Measurements from ENCODE around the gene CCDC97.
"Not testable (repeated sequence)": the region's sequence is repeated elsewhere in the genome, so short reads cannot be mapped to it uniquely, and the experiment has no call there.

CCDC97 gene

DNA sequence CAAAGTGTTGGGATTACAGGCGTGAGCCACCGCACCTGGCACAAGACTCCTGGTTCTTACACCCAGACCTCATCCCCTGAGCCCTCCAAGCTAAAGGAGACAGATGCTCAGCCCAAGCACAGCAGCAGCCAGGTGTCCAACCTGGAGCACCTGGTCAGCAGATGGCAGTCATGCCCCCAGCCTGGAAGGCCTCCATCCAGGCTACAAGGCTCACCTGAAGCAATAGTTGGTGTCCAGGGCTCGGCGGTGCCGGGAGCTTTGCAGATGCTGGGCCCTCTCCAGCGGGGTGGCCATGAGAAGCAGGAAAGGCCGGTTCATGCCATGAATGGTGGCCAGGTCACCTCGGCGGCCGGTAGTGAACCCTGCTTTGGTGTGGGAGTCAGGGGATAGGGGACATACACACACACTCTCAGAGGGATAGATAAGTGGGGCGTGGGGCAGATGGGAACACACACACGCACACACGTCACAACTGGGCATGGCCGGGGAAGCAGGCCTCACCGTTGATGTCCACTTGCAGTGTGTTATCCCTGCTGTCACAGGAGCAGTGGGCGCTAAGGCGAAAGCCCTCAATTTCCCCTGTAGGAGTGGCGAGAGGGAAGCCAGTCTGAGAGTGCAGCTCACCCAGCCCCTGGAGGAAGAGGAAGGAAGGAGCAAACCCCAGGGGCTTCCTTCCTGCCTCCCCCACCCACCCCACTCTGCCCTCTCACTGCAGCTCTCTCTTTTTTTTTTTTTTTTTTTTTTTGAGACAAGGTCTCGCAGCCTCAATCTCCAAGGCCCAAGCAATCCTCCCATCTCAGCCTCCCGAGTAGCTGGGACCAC is 31.9 kb downstream of the CCDC97 start:
- DNase-seq: no peak

- DNase-seq: no peak
These were observed 34.2 kb downstream of the CCDC97 start for GRCh38 chr19:41344162-41344561.

DNA sequence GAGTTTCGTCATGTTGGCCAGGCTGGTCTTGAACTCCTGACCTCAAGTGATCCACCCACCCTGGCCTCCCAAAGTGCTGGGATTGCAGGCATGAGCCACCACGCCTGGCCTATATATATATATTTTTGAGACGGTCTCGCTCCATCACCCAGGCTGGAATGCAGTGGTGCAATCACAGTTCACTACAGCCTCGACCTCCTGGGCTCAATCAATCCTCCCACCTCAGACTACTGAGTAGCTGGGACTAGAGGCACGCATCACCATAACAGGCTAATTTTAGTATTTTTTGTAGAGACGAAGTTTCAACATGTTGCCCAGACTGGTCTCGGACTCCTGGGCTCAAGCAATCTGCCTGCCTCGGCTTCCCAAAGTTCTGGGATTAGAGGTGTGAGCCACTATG is 36.9 kb downstream of the CCDC97 start:
- not testable (repeated sequence) for DNase-seq

GRCh38 chr19:41350735-41351338 is 40.9 kb downstream of the CCDC97 start:
- DNase-seq: no peak

GRCh38 chr19:41351339-41352245 is 41.6 kb downstream of the CCDC97 start:
- no peak for DNase-seq

- no peak for DNase-seq
These were observed 42.3 kb downstream of the CCDC97 start for GRCh38 chr19:41352279-41352608.

- DNase-seq: no peak
These were observed 42.9 kb downstream of the CCDC97 start for GRCh38 chr19:41352609-41353465.

DNA sequence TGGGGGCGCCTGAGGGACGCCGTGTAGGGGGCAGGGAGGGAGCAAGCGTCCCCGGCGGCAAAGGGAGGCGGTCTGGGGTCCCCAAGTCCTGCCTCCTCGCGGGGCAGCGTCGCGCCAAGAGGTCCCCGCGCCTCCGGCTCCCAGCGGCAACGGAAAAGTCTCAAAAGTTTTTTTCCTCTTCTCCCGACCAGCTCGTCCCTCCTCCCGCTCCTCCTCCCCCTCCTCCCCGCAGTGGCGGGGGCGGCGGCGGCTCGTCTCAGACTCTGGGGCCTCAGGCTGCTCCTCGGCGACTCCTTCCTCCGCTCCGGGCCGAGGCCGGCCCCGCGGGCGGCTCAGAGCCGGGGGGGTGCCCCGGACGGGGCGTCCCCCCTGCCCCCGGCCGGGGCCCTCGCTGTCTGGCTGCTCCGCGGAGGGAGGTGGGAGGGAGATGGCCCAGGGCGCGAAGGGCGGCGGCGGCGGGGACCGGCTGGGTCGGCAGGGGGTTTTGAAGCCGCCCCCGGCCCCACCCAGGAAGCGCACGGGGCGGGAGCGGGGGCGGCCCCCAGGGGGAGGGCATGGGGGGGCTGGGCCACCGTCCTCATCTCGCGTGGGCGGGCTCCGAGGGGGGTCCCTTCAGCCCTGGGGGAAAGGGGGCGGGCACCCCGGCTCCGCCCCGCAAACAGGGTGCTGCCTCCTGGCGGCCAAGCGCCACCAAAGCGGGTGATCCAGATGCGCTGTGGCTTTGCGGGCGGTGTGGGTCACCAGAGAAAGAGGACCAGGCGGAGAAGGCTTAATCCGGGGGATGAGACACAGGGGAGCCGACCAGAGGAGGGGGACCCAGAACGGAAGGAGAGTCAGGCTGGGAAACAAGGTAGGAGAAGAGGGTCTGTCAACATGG is 43.7 kb downstream of the CCDC97 start, which contains the start of gene TGFB1:
Gene TGFB1 (minus strand): TSS at position 457 of the 877 bp plus-strand sequence. CDS start 878 bp downstream, outside the sequence.
- peak; percentile 5 for DNase-seq

DNA sequence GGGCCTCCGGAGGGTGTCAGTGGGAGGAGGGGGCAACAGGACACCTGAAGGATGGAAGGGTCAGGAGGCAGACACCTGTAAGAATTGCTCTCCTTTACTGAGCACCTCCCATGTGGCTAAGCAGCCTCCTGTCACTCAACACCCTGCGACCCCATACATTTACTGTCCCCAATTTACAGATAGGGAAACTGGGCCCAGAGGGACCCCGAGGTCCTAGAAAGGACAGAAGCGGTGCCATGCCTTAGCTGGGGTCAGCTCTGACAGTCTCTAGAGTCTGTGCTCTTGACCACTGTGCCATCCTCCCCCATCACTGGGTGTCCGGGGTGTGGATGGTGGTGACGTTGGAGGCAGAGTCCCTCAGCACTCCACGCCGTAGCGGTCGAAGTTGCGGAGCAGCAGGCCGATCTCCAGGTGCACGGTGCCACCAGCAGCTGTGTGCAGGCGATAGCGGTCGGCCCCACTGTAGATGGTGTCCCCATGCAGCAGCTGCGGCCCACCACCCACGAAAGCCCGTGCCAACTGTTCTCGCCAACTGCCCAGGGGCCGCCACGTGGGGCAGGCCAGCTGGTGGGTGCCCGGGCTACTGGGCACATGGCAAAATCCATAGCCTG is 44.5 kb downstream of the CCDC97 start:
- DNase-seq: no peak

GRCh38 chr19:41355035-41355434 is 45.1 kb downstream of the CCDC97 start:
- DNase-seq: no peak

- DNase-seq: no peak
These were observed 45.8 kb downstream of the CCDC97 start for GRCh38 chr19:41355802-41356201.

DNA sequence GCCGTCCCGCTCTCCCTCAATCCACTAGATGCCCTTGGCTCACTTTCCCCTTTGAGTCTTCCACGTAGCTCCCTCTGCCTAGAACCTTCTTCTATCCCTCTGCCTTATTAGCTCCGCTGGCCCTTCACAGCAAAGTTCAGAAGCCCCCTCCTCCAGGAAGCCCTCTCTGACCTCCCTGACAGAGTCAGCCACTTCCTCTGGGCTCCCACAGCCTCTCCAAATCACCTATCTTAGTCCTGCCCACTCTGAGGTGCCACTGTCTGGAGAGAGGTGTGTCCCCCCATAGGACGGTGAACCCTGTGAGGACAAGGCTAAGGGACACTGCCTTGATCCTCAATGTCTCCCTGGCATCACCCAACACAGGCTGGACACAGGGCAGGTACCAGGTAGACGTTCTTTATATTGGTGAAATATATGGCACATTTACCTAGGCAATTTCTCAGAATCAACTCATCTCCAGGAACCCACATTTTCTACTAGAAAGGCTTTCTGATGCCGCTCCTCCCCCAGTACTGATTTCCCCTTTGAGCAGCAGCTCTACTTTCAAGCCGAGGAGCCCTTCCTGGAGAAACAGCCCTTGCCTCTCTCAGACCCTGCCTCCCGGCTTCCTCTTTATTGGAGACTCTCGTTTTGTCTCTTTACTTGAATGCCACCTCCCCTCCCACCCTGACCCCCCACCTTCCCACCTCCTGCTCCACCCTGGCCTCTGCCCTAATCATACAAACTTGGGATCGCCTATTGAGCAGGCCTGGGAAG is 47.2 kb downstream of the CCDC97 start:
- DNase-seq: no peak

DNA sequence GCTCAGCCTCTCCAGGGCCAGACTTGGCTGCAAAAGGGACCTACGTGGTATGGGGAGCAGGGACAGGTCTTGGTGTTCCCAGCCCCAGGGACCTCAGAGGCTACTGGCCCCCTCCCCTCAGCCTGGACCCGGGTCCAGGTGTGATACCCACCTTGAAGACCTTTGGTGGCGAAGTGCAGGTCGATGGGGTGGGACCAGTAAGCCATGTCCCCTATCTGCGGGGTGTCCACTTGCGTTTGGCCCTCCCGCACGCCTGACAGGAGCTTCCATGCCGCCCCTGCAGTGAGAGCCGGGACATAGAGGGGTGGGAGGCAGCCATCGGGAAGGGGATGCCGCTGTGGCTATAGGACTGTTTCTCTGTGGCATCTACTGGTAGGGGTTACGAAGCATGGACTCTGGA is 47.8 kb downstream of the CCDC97 start:
- no peak for DNase-seq

- no peak for DNase-seq
These were observed 49.8 kb downstream of the CCDC97 start for GRCh38 chr19:41359741-41360140.

- no peak for DNase-seq
These were observed 52.3 kb downstream of the CCDC97 start for GRCh38 chr19:41362143-41362847.

DNA sequence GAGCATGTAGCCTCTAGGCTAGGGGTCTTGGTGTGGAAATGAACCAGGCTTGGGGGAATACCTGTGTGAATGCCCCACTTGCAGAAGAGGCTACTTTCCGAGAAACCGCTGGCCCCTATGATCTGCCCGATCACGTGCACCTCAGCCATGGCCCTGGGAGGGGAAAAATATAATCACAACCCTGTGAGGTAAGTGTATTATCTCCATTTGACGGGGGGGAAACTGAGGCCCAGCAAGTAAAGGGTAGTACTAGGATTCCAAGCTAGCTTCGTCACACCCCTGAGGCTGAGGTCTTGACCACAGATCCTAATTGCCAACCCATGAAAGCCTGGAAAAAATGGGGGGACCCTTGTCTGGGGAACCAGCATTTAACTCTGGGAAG is 53.4 kb downstream of the CCDC97 start:
- DNase-seq: no peak

- peak; percentile 97 for DNase-seq
These were observed 54.0 kb downstream of the CCDC97 start, which contains the start of gene B9D2 for GRCh38 chr19:41363753-41364523. B9D2 (minus strand) TSS chr19:41364149; CDS start chr19:41363519, 630 bp downstream.

DNA sequence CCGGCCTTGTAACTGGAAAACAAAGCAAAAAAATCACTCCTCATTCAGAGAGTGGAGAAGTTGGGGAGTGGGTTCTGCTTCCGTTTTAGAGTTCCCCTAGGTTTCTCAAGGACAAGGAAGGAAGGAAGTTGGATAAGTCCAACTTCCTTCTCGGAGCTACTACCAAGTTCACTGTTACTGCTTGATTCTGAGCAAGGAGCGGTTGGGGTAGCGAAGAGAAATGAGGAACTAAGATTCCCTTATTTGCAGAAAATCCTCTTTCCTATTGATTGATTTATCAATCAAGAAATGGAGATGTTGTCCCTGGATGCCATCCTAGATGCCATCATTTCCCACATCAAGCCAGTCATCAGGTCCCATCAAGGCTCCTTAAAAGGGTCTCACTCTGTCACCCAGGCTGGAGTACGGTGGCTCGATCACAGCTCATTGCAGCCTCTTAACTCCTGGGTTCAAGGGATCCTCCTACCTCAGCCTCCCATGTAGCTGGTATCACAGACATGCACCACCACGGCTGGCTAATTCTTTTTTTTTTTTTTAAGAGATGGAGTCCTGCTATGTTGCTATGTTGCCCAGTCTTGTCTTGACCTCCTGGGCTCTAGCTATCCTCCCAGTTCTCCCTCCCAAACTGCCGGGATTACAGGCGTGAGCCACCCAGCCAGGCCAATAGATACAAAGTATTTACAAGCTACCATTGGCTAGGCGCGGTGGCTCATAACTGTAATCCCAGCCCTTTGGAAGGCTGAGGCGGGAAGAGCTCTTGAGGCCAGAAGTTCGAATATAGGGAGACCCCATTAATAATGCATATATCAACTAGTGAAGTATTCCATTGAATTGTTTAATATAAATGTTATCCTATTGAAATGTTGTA is 54.8 kb downstream of the CCDC97 start:
- DNase-seq: no peak

Data from NCI-H1694 (cell line).